Measurements from ENCODE around the gene PTPRK. TPM values are rescaled to one million over a fixed set of nuclear protein-coding genes. Genes with fewer than 3 reads are reported as not detected.

Gene PTPRK
- total and polyA plus RNA-seq, 2 of the 8 experiments (the other 6 are each of a cell fraction or from before 2014, with no cell fraction given) = 11.4 to 47.3 TPM

GRCh38 chr6:127950566-127951145 lies 569.7 kb downstream of the PTPRK start (continued):
- no peak for TF ChIP-seq SIX5 (IDR thresholded peaks at IDR 0.05; ENCODE audit: low read depth, low read length)
- TF ChIP-seq PHF8 (conservative IDR thresholded peaks at IDR 0.05; ENCODE audit: low read depth, low read length) = no peak
- TF ChIP-seq CREB1 (IDR thresholded peaks at IDR 0.05) = no peak
- no peak for TF ChIP-seq EP300 (IDR thresholded peaks at IDR 0.05; ENCODE audit: borderline replicate concordance in 1 of 2, low read depth in 2 of 2, low read length in 2 of 2)
